ENCODE data around the gene NGB. TPM values are rescaled to one million over a fixed set of nuclear protein-coding genes. Genes with fewer than 3 reads are reported as not detected.

Gene NGB
- total RNA-seq, 2 experiments from 2014 or later: not detected

- no peak for TF ChIP-seq CTCF (IDR thresholded peaks at IDR 0.05)
- DNase-seq (no peak), ATAC-seq (ENCODE audit: poor library complexity) (no peak)
- H3K27ac ChIP-seq (ENCODE audit: low read depth in 1 of 2, low read length in 2 of 2): no peak overlapping the region
- H3K36me3 Mint-ChIP-seq (ENCODE audit: low read depth): no peaks in the 10 kb centered on the region
- H3K27me3 ChIP-seq (ENCODE audit: control insufficient read depth in 1 of 2, insufficient read depth in 2 of 2, low read length in 2 of 2): peaks cover 7 to 19% of the 10 kb centered on the region in 2 experiments
- peaks cover 19% of the 10 kb centered on the region for H3K27me3 Mint-ChIP-seq
- H3K27ac Mint-ChIP-seq: no peak overlapping the region
- ChIA-PET CTCF (no interaction called here), POLR2A (no interaction called here)
- H3K4me3 ChIP-seq (ENCODE audit: low read length): no peak overlapping the region
- no peaks in the 10 kb centered on the region for H3K4me1 Mint-ChIP-seq (ENCODE audit: low read depth)
- no peaks in the 10 kb centered on the region for H3K4me1 ChIP-seq (ENCODE audit: insufficient read depth, low read length)
- H3K9me3 Mint-ChIP-seq: no peaks in the 10 kb centered on the region
- intact Hi-C loops (cut with DNase I, micrococcal nuclease): no loop called here
- H3K4me3 Mint-ChIP-seq: no peak overlapping the region
- H3K9me3 ChIP-seq (ENCODE audit: control insufficient read depth in 1 of 2, insufficient read depth in 1 of 2, low read length in 2 of 2): no peaks in the 10 kb centered on the region
- no peaks in the 10 kb centered on the region for H3K36me3 ChIP-seq (ENCODE audit: insufficient read depth, low read length)
Observed at GRCh38 chr14:77275601-77276017, 4.6 kb upstream of the NGB start.

GRCh38 chr14:77275041-77275580, 4.1 kb upstream of the NGB start:
- H3K4me1 Mint-ChIP-seq (ENCODE audit: low read depth): no peaks in the 10 kb centered on the region
- POLR2A ChIA-PET: no interaction called here
- no peak overlapping the region for H3K4me3 Mint-ChIP-seq

GRCh38 chr14:77273796-77274195, 2.8 kb upstream of the NGB start:
- H3K36me3 ChIP-seq (ENCODE audit: insufficient read depth, low read length): no peaks in the 10 kb centered on the region
- H3K4me1 Mint-ChIP-seq (ENCODE audit: low read depth): no peaks in the 10 kb centered on the region
- peaks cover 27% of the 10 kb centered on the region for H3K27me3 Mint-ChIP-seq
- no peak for TF ChIP-seq CTCF (IDR thresholded peaks at IDR 0.05)
- no peak overlapping the region for H3K27ac ChIP-seq (ENCODE audit: low read depth in 1 of 2, low read length in 2 of 2)
- DNase-seq (no peak), ATAC-seq (ENCODE audit: poor library complexity) (no peak)
- intact Hi-C loops (cut with DNase I, micrococcal nuclease): no loop called here
- no peak overlapping the region for H3K4me3 Mint-ChIP-seq
- no peaks in the 10 kb centered on the region for H3K9me3 ChIP-seq (ENCODE audit: control insufficient read depth in 1 of 2, insufficient read depth in 1 of 2, low read length in 2 of 2)
- no peaks in the 10 kb centered on the region for H3K4me1 ChIP-seq (ENCODE audit: insufficient read depth, low read length)
- H3K9me3 Mint-ChIP-seq: no peaks in the 10 kb centered on the region
- H3K4me3 ChIP-seq (ENCODE audit: low read length): no peak overlapping the region
- POLR2A ChIA-PET: no interaction called here
- H3K27me3 ChIP-seq (ENCODE audit: control insufficient read depth in 1 of 2, insufficient read depth in 2 of 2, low read length in 2 of 2): peaks cover 17 to 34% of the 10 kb centered on the region in 2 experiments
- H3K36me3 Mint-ChIP-seq (ENCODE audit: low read depth): no peaks in the 10 kb centered on the region
- CTCF ChIA-PET: no interaction called here
- no peak overlapping the region for H3K27ac Mint-ChIP-seq

More at GRCh38 chr14:77275041-77275580, 4.1 kb upstream of the NGB start:
- H3K4me1 ChIP-seq (ENCODE audit: insufficient read depth, low read length): no peaks in the 10 kb centered on the region
- peaks cover 10 to 24% of the 10 kb centered on the region in 2 experiments for H3K27me3 ChIP-seq (ENCODE audit: control insufficient read depth in 1 of 2, insufficient read depth in 2 of 2, low read length in 2 of 2)
- intact Hi-C loops (cut with DNase I, micrococcal nuclease): no loop called here
- H3K27ac ChIP-seq (ENCODE audit: low read depth in 1 of 2, low read length in 2 of 2): no peak overlapping the region
- no peak overlapping the region for H3K27ac Mint-ChIP-seq
- no peaks in the 10 kb centered on the region for H3K36me3 ChIP-seq (ENCODE audit: insufficient read depth, low read length)
- no peak for TF ChIP-seq CTCF (IDR thresholded peaks at IDR 0.05)
- peaks cover 19% of the 10 kb centered on the region for H3K27me3 Mint-ChIP-seq
- H3K4me3 ChIP-seq (ENCODE audit: low read length): no peak overlapping the region
- H3K9me3 ChIP-seq (ENCODE audit: control insufficient read depth in 1 of 2, insufficient read depth in 1 of 2, low read length in 2 of 2): no peaks in the 10 kb centered on the region
- H3K9me3 Mint-ChIP-seq: no peaks in the 10 kb centered on the region
- CTCF ChIA-PET: no interaction called here
- ATAC-seq (ENCODE audit: poor library complexity): no peak
- no peaks in the 10 kb centered on the region for H3K36me3 Mint-ChIP-seq (ENCODE audit: low read depth)
- DNase-seq: no peak
